Adrenal gland (tissue), 5 donors: Measurements from ENCODE around the gene ULBP1.

Experiments used
- POLR2A ChIP-seq, 2 donors: fragments of 450-650 bp; IDR thresholded peaks; one replicate each; pipeline ENCODE4 v1.6.1; 2017; ENCODE audit warnings: antibody characterized with exemption in 2 of 2, mild to moderate bottlenecking in 2 of 2, moderate library complexity in 1 of 2
- TF ChIP-seq, protein P1 (sequence below), 6 experiments: fragments of 450-650 bp in 4 of 6; fragments of 200-600 bp in 2 of 6; sonication (generic) in 1 of 6; IDR thresholded peaks; 1 replicate in 5 of 6; 2 replicates in 1 of 6; pipeline versions ENCODE4 v1.5.1 to v1.8.0; 2016 to 2021; ENCODE audit warnings: antibody characterized with exemption in 6 of 6, mild to moderate bottlenecking in 2 of 6, moderate library complexity in 1 of 6
- donor health status: DM: no; HTN: no; CAD: no.

- TF ChIP-seq, protein P1, sequence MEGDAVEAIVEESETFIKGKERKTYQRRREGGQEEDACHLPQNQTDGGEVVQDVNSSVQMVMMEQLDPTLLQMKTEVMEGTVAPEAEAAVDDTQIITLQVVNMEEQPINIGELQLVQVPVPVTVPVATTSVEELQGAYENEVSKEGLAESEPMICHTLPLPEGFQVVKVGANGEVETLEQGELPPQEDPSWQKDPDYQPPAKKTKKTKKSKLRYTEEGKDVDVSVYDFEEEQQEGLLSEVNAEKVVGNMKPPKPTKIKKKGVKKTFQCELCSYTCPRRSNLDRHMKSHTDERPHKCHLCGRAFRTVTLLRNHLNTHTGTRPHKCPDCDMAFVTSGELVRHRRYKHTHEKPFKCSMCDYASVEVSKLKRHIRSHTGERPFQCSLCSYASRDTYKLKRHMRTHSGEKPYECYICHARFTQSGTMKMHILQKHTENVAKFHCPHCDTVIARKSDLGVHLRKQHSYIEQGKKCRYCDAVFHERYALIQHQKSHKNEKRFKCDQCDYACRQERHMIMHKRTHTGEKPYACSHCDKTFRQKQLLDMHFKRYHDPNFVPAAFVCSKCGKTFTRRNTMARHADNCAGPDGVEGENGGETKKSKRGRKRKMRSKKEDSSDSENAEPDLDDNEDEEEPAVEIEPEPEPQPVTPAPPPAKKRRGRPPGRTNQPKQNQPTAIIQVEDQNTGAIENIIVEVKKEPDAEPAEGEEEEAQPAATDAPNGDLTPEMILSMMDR (IDR thresholded peaks at IDR 0.05): no peak
- TF ChIP-seq POLR2A (IDR thresholded peaks at IDR 0.05): no peak
Observed at GRCh38 chr6:149963462-149964307, at the start of gene ULBP1.
